HepG2 (cell line): Measurements from ENCODE around the gene THBD. TPM values are rescaled to one million over a fixed set of nuclear protein-coding genes. Genes with fewer than 3 reads are reported as not detected.

Experiments used
- ATAC-seq: fragments of 200-7000 bp; cut with Tn5 transposase; 3 replicates; pipeline ENCODE4 v1.9.1; 2020; ENCODE audit warnings: mild to moderate bottlenecking, moderate library complexity
- BruUV-seq: library from RNA; stranded (reverse); fragments of 400-500 nt; replicated peaks from 2 replicates; lab custom pipeline; 2021; lab: Mats Ljungman, UMichigan
- CTCF ChIA-PET: fragments of 300-600 bp; formaldehyde crosslinking; extraction: SDS; loops from one replicate; lab custom pipeline; 2021; ENCODE audit warnings: low total read pairs, inconsistent platforms, low intra/inter-chr PET ratio; lab: Yijun Ruan, JAX
- POLR2A ChIA-PET: fragments of 350-600 bp; sonication (Branson Sonifier 250); formaldehyde crosslinking; loops from one replicate; lab custom pipeline; 2020; ENCODE audit warnings: antibody characterized with exemption, inconsistent platforms; lab: Yijun Ruan, JAX
- DNase-seq: peaks from one replicate; pipeline ENCODE4 v3.0.0-alpha.2; 2015; ENCODE audit warnings: low spot score
- FAIRE-seq: peaks from 3 replicates; lab custom pipeline; 2011; peaks lifted over from hg19 to GRCh38; lab: Jason Lieb, UNC
- H2AFZ ChIP-seq: one replicate; pipeline ENCODE4 v1.6.1; 2011; ENCODE audit warnings: low read length, inconsistent platforms
- H3K27ac ChIP-seq: fragments of 300-600 bp; 3 replicates; pipeline ENCODE4 v1.8.0; 2011; ENCODE audit warnings: mixed run types, mild to moderate bottlenecking, mixed read lengths, low read length, inconsistent platforms; ENCODE audit not compliant: insufficient read depth; ENCODE audit errors: extremely low read length
- H3K27me3 ChIP-seq, 2 experiments: fragments of 200-600 bp in 1 of 2; 2 replicates in 1 of 2; 3 replicates in 1 of 2; pipeline versions ENCODE4 v1.6.0 to v1.8.0; 2011; ENCODE audit warnings: low read length in 2 of 2, mild to moderate bottlenecking in 2 of 2, moderate library complexity in 2 of 2, inconsistent platforms in 1 of 2; ENCODE audit not compliant: insufficient read depth in 2 of 2, control insufficient read depth in 1 of 2
- H3K36me3 ChIP-seq, 2 experiments: fragments of 200-600 bp in 1 of 2; replicated peaks in 1 of 2; 2 replicates in 1 of 2; 3 replicates in 1 of 2; pipeline versions ENCODE4 v1.5.1 to v1.8.0; 2011; ENCODE audit warnings: low read length in 2 of 2, inconsistent platforms in 1 of 2; ENCODE audit not compliant: insufficient read depth in 2 of 2, control insufficient read depth in 1 of 2
- H3K4me1 ChIP-seq: 2 replicates; pipeline ENCODE4 v1.5.1; 2012; ENCODE audit warnings: low read length, inconsistent platforms; ENCODE audit not compliant: insufficient read depth
- H3K4me2 ChIP-seq: 2 replicates; pipeline ENCODE4 v1.6.0; 2011; ENCODE audit warnings: low read depth, low read length, inconsistent platforms
- H3K4me3 ChIP-seq, 3 experiments: fragments of 200-600 bp in 1 of 3; sonication (generic), shearing (Covaris generic) in 1 of 3; replicated peaks in 1 of 3; 2 replicates each; pipeline ENCODE4 v1.5.1; 2011 to 2016; ENCODE audit warnings: low read length in 3 of 3, inconsistent platforms in 2 of 3, low read depth in 2 of 3, mild to moderate bottlenecking in 2 of 3, control low read depth in 1 of 3, mixed read lengths in 1 of 3; ENCODE audit not compliant: insufficient read depth in 1 of 3
- H3K79me2 ChIP-seq: one replicate; pipeline ENCODE4 v1.6.1; 2011; ENCODE audit warnings: low read length, inconsistent platforms; ENCODE audit not compliant: insufficient read depth
- H3K9ac ChIP-seq: 2 replicates; pipeline ENCODE4 v1.6.0; 2011; ENCODE audit warnings: mild to moderate bottlenecking, low read depth, low read length, inconsistent platforms; ENCODE audit not compliant: insufficient read depth
- H3K9me3 ChIP-seq: 2 replicates; pipeline ENCODE4 v1.5.1; 2012; ENCODE audit warnings: mild to moderate bottlenecking, low read length
- H4K20me1 ChIP-seq: 2 replicates; pipeline ENCODE4 v1.6.0; 2011; ENCODE audit warnings: inconsistent platforms, mild to moderate bottlenecking, low read length, moderate library complexity; ENCODE audit not compliant: insufficient read depth
- FOXK2 ChIP-seq: fragments of 450-650 bp; IDR thresholded peaks from 2 replicates; pipeline ENCODE4 v1.6.1; 2016
- HNRNPUL1 ChIP-seq: fragments of 200-400 bp; formaldehyde crosslinking; IDR thresholded peaks from 2 replicates; pipeline ENCODE4 v1.6.1; 2017; ENCODE audit warnings: low read depth, mild to moderate bottlenecking, low read length, moderate library complexity
- ZNF34 ChIP-seq: sonication (generic); formaldehyde crosslinking; IDR thresholded peaks from 2 replicates; pipeline ENCODE4 v1.4.0; 2020; ENCODE audit warnings: mild to moderate bottlenecking, missing genetic modification reagents, borderline replicate concordance
- ZNF350 ChIP-seq: sonication (generic); formaldehyde crosslinking; IDR thresholded peaks from 2 replicates; pipeline ENCODE4 v1.4.0; 2020; ENCODE audit warnings: mild to moderate bottlenecking, low read depth, missing genetic modification reagents, borderline replicate concordance
- ZSCAN9 ChIP-seq: IDR thresholded peaks from 2 replicates; pipeline ENCODE4 v1.6.1; 2016; ENCODE audit warnings: borderline replicate concordance
- WGBS: methylation state at CpG from one replicate; pipeline ENCODE4 v1.1.6; 2017; ENCODE audit warnings: low lambda C conversion rate; 5-methylcytosine and 5-hydroxymethylcytosine counted together
- in situ Hi-C: cut with HindIII; loops from 2 replicates; pipeline ENCODE4 v1.10.0; 2017; ENCODE audit warnings: low pct_unique_long_range_greater_than_20kb; ENCODE audit not compliant: extremely low pct_ligation_motif_present
- intact Hi-C: fragments of 100-400 bp; cut with micrococcal nuclease; formaldehyde crosslinking; loops from one replicate; pipeline ENCODE4 v1.10.0; 2022; ENCODE audit not compliant: unreplicated experiment
- polyA plus RNA-seq, 8 experiments: library from polyadenylated mRNA; depleted of rRNA in 3 of 8; stranded (reverse) in 7 of 8; unstranded in 1 of 8; fragments of >200 nt; fragmentation: Illumina TruSeq in 4 of 8; extraction: Trizol in 4 of 8; gene quantifications; 2 replicates each; pipeline versions ENCODE4 v1.2.1 to v1.2.3, GENCODE V29; 2011 to 2016; ENCODE audit warnings: low read depth in 4 of 8, missing spikeins in 1 of 8, mixed read lengths in 1 of 8; ENCODE audit not compliant: insufficient read depth in 1 of 8
- total RNA-seq, 5 experiments: library from RNA; depleted of rRNA; stranded (reverse); fragments of >200 nt; fragmentation: Illumina TruSeq; extraction: Trizol; gene quantifications; 2 replicates each; pipeline ENCODE4 v1.2.3, GENCODE V29; 2016; ENCODE audit warnings: low read depth in 1 of 5
- TF ChIP-seq, protein P1 (sequence below): sonication (generic); formaldehyde crosslinking; IDR thresholded peaks from 2 replicates; pipeline ENCODE4 v1.5.0; 2020; ENCODE audit warnings: mild to moderate bottlenecking, missing genetic modification reagents, borderline replicate concordance
- TF ChIP-seq, protein P2 (sequence below): sonication (generic); formaldehyde crosslinking; IDR thresholded peaks from 2 replicates; pipeline ENCODE4 v1.5.0; 2020; ENCODE audit warnings: mild to moderate bottlenecking, missing genetic modification reagents
- TF ChIP-seq, protein P3 (sequence below): sonication (generic); formaldehyde crosslinking; IDR thresholded peaks from 2 replicates; pipeline ENCODE4 v1.4.0; 2020; ENCODE audit warnings: missing genetic modification reagents

The THBD gene
- total and polyA plus RNA-seq, 2 of the 13 experiments (the other 11 are each of a cell fraction or from before 2014, with no cell fraction given) = 0.03 TPM; not detected in 1

DNA sequence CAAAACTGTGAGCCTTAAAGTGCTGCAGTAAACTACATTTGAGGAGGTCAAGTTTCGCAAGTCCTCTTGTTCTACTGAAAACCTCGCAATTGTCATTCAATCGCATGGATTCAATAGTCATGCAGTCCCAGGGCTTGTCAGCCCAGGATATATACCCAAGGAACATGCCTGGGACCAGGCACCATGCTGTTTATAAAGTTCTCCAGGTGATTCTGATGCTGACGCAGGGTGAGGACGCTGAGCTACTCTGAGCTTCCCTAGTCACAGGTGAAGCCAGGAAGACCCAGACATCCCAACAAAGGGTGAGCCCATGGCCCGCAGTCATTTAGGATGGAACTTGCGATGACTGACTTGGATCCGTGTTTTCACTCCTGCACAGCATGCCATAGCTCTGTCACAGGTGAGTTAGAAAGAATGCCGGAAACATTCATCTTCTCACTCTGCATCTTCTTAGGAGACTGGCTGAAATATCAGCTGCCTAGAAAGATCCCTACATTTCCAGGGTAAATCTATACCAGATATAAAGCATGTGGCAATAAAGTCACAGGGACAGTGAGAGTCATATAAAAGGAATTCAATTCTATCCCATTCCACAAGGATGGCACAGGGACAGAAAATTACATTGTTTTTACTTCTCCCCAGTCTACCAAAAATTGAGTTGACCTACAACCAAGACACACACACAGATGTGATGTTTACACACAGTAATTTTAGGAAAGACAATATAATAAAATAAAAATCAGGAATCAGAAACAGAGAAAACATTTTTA lies 41.4 kb downstream of the THBD start (continued):
- TF ChIP-seq, protein P1, sequence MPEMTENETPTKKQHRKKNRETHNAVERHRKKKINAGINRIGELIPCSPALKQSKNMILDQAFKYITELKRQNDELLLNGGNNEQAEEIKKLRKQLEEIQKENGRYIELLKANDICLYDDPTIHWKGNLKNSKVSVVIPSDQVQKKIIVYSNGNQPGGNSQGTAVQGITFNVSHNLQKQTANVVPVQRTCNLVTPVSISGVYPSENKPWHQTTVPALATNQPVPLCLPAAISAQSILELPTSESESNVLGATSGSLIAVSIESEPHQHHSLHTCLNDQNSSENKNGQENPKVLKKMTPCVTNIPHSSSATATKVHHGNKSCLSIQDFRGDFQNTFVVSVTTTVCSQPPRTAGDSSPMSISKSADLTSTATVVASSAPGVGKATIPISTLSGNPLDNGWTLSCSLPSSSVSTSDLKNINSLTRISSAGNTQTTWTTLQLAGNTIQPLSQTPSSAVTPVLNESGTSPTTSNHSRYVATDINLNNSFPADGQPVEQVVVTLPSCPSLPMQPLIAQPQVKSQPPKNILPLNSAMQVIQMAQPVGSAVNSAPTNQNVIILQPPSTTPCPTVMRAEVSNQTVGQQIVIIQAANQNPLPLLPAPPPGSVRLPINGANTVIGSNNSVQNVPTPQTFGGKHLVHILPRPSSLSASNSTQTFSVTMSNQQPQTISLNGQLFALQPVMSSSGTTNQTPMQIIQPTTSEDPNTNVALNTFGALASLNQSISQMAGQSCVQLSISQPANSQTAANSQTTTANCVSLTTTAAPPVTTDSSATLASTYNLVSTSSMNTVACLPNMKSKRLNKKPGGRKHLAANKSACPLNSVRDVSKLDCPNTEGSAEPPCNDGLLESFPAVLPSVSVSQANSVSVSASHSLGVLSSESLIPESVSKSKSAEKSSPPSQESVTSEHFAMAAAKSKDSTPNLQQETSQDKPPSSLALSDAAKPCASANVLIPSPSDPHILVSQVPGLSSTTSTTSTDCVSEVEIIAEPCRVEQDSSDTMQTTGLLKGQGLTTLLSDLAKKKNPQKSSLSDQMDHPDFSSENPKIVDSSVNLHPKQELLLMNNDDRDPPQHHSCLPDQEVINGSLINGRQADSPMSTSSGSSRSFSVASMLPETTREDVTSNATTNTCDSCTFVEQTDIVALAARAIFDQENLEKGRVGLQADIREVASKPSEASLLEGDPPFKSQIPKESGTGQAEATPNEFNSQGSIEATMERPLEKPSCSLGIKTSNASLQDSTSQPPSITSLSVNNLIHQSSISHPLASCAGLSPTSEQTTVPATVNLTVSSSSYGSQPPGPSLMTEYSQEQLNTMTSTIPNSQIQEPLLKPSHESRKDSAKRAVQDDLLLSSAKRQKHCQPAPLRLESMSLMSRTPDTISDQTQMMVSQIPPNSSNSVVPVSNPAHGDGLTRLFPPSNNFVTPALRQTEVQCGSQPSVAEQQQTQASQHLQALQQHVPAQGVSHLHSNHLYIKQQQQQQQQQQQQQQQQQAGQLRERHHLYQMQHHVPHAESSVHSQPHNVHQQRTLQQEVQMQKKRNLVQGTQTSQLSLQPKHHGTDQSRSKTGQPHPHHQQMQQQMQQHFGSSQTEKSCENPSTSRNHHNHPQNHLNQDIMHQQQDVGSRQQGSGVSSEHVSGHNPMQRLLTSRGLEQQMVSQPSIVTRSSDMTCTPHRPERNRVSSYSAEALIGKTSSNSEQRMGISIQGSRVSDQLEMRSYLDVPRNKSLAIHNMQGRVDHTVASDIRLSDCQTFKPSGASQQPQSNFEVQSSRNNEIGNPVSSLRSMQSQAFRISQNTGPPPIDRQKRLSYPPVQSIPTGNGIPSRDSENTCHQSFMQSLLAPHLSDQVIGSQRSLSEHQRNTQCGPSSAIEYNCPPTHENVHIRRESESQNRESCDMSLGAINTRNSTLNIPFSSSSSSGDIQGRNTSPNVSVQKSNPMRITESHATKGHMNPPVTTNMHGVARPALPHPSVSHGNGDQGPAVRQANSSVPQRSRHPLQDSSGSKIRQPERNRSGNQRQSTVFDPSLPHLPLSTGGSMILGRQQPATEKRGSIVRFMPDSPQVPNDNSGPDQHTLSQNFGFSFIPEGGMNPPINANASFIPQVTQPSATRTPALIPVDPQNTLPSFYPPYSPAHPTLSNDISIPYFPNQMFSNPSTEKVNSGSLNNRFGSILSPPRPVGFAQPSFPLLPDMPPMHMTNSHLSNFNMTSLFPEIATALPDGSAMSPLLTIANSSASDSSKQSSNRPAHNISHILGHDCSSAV (CRISPR knock-in tag) = no peak

DNA sequence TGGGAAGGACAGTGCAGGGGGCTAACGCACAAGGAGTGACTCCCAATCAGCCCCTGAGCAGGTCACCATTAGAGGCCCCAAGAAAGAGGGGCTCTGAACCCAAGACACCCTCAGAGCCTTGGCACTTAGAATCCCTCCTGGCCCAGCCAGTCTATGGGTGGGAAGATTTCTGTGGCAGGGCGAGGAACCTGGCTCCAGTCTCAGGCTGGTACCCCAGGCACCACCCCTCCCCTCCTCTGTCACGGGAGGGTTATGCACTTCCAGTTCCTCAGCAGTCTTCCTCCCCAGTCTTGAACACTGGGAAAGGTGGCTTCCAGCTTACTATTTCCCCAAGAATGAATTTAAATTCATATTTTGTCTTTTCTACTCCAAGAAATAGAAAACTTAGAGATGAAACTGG lies 42.0 kb downstream of the THBD start:
- no peaks in the 10 kb centered on the region for H4K20me1 ChIP-seq
- no peak overlapping the region for H3K4me2 ChIP-seq
- in situ Hi-C loops = no loop called here
- CTCF ChIA-PET = no interaction called here
- no peaks in the 10 kb centered on the region for H3K36me3 ChIP-seq
- no peak overlapping the region for H2AFZ ChIP-seq
- no peak for ATAC-seq
- H3K79me2 ChIP-seq = no peaks in the 10 kb centered on the region
- no peaks in the 10 kb centered on the region for H3K4me1 ChIP-seq
- intact Hi-C loops = no loop called here
- no peak overlapping the region for H3K27ac ChIP-seq
- H3K9ac ChIP-seq = no peak overlapping the region
- BruUV-seq = no TSS peak
- POLR2A ChIA-PET = no interaction called here
- DNase-seq = no peak
- 11% methylated on average over 3 of the region's 3 CpGs for WGBS
- H3K27me3 ChIP-seq = 0 out of 5 replicates have a peak, but pooled peaks cover 0 to 6% of the 10 kb centered on the region in 2 experiments
- H3K9me3 ChIP-seq = no peaks in the 10 kb centered on the region
- FAIRE-seq = no peak
- H3K4me3 ChIP-seq = no peak overlapping the region
- TF ChIP-seq ZNF350 (CRISPR knock-in tag) (no peak), ZSCAN9 (CRISPR knock-in tag) (no peak), FOXK2 (no peak), ZNF34 (no peak), HNRNPUL1 (no peak)
- TF ChIP-seq, protein P2, sequence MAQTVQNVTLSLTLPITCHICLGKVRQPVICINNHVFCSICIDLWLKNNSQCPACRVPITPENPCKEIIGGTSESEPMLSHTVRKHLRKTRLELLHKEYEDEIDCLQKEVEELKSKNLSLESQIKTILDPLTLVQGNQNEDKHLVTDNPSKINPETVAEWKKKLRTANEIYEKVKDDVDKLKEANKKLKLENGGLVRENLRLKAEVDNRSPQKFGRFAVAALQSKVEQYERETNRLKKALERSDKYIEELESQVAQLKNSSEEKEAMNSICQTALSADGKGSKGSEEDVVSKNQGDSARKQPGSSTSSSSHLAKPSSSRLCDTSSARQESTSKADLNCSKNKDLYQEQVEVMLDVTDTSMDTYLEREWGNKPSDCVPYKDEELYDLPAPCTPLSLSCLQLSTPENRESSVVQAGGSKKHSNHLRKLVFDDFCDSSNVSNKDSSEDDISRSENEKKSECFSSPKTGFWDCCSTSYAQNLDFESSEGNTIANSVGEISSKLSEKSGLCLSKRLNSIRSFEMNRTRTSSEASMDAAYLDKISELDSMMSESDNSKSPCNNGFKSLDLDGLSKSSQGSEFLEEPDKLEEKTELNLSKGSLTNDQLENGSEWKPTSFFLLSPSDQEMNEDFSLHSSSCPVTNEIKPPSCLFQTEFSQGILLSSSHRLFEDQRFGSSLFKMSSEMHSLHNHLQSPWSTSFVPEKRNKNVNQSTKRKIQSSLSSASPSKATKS (CRISPR knock-in tag) = no peak
- TF ChIP-seq, protein P3, sequence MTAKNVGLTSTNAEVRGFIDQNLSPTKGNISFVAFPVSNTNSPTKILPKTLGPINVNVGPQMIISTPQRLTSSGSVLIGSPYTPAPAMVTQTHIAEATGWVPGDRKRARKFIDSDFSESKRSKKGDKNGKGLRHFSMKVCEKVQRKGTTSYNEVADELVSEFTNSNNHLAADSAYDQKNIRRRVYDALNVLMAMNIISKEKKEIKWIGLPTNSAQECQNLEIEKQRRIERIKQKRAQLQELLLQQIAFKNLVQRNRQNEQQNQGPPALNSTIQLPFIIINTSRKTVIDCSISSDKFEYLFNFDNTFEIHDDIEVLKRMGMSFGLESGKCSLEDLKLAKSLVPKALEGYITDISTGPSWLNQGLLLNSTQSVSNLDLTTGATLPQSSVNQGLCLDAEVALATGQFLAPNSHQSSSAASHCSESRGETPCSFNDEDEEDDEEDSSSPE (CRISPR knock-in tag) = no peak
